ENCODE measurements around the gene USP24. TPM values are rescaled to one million over a fixed set of nuclear protein-coding genes. Genes with fewer than 3 reads are reported as not detected.

The USP24 gene
- total RNA-seq, 1 donor, result 43.1 TPM

DNA sequence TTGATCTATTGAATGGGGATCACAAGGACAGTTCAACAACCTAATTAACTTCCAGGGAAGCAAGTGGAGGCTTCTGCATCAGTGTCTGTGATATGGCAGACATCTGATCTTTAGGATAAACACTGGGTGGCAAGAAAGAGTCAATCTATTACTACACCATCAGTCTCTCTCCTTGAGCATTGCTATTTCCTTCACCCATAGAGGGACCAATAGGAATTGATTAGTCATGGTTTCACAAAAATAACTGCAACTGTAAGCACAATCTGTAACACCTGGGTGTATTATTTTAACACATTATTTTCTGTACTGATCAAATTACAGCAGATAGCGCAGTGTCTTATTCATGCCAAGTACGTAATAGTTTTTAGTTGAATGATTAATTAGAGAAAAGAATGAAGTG lies 50.3 kb downstream of the USP24 start:
- Histone ChIP-seq H3K4me2 (ENCODE audit: insufficient read depth, low read length) (no peak overlapping the region), H3K27me3 (ENCODE audit: insufficient read depth, low read length) (no peaks in the 10 kb centered on the region), H3K27ac (ENCODE audit: low read depth, low read length) (no peak overlapping the region), H3K4me1 (ENCODE audit: insufficient read depth, low read length) (no peaks in the 10 kb centered on the region), H2AFZ (ENCODE audit: low read length) (no peak overlapping the region), H3K4me3 (ENCODE audit: insufficient read depth, low read length) (no peak overlapping the region), H3K9me3 (ENCODE audit: low read depth, low read length) (no peaks in the 10 kb centered on the region), H3K79me2 (ENCODE audit: insufficient read depth, low read length) (peaks cover 2% of the 10 kb centered on the region), H4K20me1 (ENCODE audit: insufficient read depth, low read length) (no peaks in the 10 kb centered on the region), H3K36me3 (ENCODE audit: insufficient read depth, low read length) (peaks cover 24% of the 10 kb centered on the region)
- TF ChIP-seq, protein P1, sequence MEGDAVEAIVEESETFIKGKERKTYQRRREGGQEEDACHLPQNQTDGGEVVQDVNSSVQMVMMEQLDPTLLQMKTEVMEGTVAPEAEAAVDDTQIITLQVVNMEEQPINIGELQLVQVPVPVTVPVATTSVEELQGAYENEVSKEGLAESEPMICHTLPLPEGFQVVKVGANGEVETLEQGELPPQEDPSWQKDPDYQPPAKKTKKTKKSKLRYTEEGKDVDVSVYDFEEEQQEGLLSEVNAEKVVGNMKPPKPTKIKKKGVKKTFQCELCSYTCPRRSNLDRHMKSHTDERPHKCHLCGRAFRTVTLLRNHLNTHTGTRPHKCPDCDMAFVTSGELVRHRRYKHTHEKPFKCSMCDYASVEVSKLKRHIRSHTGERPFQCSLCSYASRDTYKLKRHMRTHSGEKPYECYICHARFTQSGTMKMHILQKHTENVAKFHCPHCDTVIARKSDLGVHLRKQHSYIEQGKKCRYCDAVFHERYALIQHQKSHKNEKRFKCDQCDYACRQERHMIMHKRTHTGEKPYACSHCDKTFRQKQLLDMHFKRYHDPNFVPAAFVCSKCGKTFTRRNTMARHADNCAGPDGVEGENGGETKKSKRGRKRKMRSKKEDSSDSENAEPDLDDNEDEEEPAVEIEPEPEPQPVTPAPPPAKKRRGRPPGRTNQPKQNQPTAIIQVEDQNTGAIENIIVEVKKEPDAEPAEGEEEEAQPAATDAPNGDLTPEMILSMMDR (IDR thresholded peaks at IDR 0.05; ENCODE audit: extremely low read depth, low read depth, low read length), result peak; percentile 5
- DNase-seq (ENCODE audit: insufficient read length, low spot score, missing footprints), result no peak

DNA sequence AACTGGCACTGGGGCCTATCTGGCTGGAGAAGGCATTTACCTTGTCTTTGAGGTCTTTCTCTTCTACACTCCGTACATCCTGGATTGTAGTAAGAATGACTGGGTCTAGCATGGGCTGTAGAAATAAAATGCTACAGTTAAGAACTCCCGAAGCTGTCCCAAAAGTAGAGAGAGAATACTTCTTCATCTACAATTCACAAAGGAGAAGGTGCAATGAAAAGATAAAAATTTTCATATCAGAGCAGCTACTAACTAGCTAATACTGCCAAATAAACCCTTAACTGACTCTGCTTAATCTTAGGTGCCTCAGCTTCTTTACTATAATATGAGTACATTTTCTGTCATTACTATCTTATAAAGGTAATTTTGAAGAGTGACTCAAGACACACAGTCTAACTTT lies 55.6 kb downstream of the USP24 start:
- no peaks in the 10 kb centered on the region for H3K27me3 ChIP-seq (ENCODE audit: insufficient read depth, low read length)
- no peak overlapping the region for H3K4me2 ChIP-seq (ENCODE audit: insufficient read depth, low read length)
- H3K4me3 ChIP-seq (ENCODE audit: insufficient read depth, low read length), result no peak overlapping the region
- peaks cover 2% of the 10 kb centered on the region for H3K79me2 ChIP-seq (ENCODE audit: insufficient read depth, low read length)
- no peaks in the 10 kb centered on the region for H4K20me1 ChIP-seq (ENCODE audit: insufficient read depth, low read length)
- TF ChIP-seq, protein P1 (IDR thresholded peaks at IDR 0.05; ENCODE audit: extremely low read depth, low read depth, low read length), result no peak
- H3K9me3 ChIP-seq (ENCODE audit: low read depth, low read length), result no peaks in the 10 kb centered on the region
- peaks cover 28% of the 10 kb centered on the region for H3K36me3 ChIP-seq (ENCODE audit: insufficient read depth, low read length)
- DNase-seq (ENCODE audit: insufficient read length, low spot score, missing footprints), result no peak
- H2AFZ ChIP-seq (ENCODE audit: low read length), result no peak overlapping the region
- no peak overlapping the region for H3K27ac ChIP-seq (ENCODE audit: low read depth, low read length)
- H3K4me1 ChIP-seq (ENCODE audit: insufficient read depth, low read length), result no peaks in the 10 kb centered on the region

DNA sequence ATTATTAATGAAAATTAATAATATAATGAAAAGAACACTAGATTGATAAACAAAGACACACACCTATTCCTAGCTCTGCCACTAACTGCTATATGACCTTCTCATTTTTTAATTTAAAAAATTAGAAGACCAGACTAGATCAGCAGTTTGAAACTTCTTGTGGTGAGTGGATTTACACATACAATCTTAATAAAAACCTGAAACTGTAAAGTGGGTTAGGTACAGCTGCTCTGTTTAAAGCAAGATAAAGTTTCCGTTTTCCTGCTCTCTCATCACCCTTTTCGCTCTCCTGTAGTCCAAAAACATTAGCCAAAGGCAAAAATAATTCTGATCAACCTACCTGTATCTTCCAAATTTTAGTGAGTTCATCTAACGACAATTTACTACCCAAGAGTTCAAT lies 58.6 kb downstream of the USP24 start:
- no peak for DNase-seq (ENCODE audit: insufficient read length, low spot score, missing footprints)
- TF ChIP-seq, protein P1 (IDR thresholded peaks at IDR 0.05; ENCODE audit: extremely low read depth, low read depth, low read length), result no peak
- Histone ChIP-seq H2AFZ (ENCODE audit: low read length) (no peak overlapping the region), H3K36me3 (ENCODE audit: insufficient read depth, low read length) (peaks cover 32% of the 10 kb centered on the region), H3K9me3 (ENCODE audit: low read depth, low read length) (no peaks in the 10 kb centered on the region), H4K20me1 (ENCODE audit: insufficient read depth, low read length) (no peaks in the 10 kb centered on the region), H3K27ac (ENCODE audit: low read depth, low read length) (no peak overlapping the region), H3K4me1 (ENCODE audit: insufficient read depth, low read length) (no peaks in the 10 kb centered on the region), H3K4me2 (ENCODE audit: insufficient read depth, low read length) (no peak overlapping the region), H3K27me3 (ENCODE audit: insufficient read depth, low read length) (no peaks in the 10 kb centered on the region), H3K79me2 (ENCODE audit: insufficient read depth, low read length) (no peaks in the 10 kb centered on the region), H3K4me3 (ENCODE audit: insufficient read depth, low read length) (no peak overlapping the region)

DNA sequence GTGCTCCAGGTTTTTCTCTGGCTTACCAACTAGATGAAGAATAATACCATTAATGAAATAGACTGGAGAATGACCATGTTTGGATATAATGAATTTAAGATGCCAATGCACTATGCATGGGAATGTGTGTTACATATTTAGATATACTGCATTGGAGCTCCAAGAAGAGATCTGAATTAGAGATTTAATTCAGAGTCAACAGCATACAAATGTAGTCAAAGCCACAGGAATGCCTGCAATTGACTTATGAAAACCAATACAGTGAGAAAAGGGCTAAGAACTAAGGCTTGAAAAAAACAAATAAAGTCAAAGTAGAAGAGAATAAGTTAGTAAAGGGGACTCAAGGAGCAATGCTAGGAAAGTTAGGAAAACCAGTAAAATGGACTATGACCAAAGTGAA lies 59.1 kb downstream of the USP24 start:
- Histone ChIP-seq H3K4me1 (ENCODE audit: insufficient read depth, low read length) (no peaks in the 10 kb centered on the region), H3K79me2 (ENCODE audit: insufficient read depth, low read length) (no peaks in the 10 kb centered on the region), H3K9me3 (ENCODE audit: low read depth, low read length) (no peaks in the 10 kb centered on the region), H4K20me1 (ENCODE audit: insufficient read depth, low read length) (no peaks in the 10 kb centered on the region), H3K27ac (ENCODE audit: low read depth, low read length) (peak overlapping the region; percentile 2), H3K36me3 (ENCODE audit: insufficient read depth, low read length) (peaks cover 27% of the 10 kb centered on the region), H3K4me2 (ENCODE audit: insufficient read depth, low read length) (no peak overlapping the region), H3K4me3 (ENCODE audit: insufficient read depth, low read length) (no peak overlapping the region), H3K27me3 (ENCODE audit: insufficient read depth, low read length) (no peaks in the 10 kb centered on the region), H2AFZ (ENCODE audit: low read length) (no peak overlapping the region)
- TF ChIP-seq, protein P1 (IDR thresholded peaks at IDR 0.05; ENCODE audit: extremely low read depth, low read depth, low read length), result no peak
- DNase-seq (ENCODE audit: insufficient read length, low spot score, missing footprints), result no peak

Data from osteoblast (primary cell).